ENCODE results near the gene SUMF1. TPM values are rescaled to one million over a fixed set of nuclear protein-coding genes. Genes with fewer than 3 reads are reported as not detected.

SUMF1 gene
- total and polyA plus RNA-seq, 12 donors = 8.0 to 109 (median 39.0) TPM

DNA sequence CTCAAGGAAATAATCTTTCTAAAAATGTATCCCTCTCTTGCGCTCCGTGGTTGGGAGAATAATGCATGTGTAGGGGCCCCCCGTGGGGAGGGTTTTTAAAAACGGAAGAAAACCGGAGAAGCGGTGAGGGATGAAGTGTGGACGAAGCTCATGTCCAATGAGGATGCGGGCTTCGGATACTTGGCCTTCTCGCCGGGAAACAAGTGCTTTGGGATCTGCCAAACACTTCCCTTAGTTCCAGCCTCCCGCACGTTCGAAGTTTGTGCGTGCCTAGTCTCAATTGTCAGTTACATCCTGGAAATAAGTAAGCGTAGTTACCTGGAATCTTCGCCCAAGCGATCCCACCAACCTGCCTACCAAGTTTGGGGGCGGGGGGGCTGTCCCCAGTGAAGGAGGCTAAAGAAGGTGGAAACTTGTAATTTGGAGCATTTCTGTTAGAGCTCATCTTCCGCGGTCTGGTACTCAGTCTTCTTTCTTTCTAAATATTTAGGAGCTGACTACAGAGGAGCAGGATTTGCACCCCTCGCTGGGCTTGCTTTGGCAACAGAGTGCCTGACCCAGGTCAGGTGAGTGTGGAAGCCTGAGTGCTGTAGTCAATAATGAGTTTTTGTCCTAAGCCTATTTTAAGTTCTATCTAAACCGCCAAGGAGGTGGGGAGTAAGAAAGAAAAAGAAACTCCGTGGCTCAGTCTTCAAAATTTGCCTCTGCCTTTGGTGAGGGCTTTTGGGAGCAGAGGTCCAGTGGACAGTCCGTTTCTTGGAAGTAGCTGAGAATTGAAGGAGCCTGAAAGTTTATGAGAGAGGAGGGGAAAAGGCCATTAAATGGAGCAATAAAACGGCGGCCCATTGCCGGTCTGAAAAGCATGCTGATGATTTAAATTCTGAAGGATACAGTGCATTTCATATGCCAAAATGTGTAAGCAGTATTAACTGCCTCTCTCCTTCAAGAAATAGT lies 27.1 kb upstream of the SUMF1 start:
- DNase-seq = peak in 5 of 7 donors; percentile 43 to 70 (median 52)
- intact Hi-C loops (cut with DNase I) = loop anchor here (10.0 kb wide), 2 partner anchors 81 to 141 kb away; no protein-coding TSS in a partner anchor
- WGBS, 4 donors = 2 to 3% (median 2%) methylated on average over 28 of the region's 28 CpGs

DNA sequence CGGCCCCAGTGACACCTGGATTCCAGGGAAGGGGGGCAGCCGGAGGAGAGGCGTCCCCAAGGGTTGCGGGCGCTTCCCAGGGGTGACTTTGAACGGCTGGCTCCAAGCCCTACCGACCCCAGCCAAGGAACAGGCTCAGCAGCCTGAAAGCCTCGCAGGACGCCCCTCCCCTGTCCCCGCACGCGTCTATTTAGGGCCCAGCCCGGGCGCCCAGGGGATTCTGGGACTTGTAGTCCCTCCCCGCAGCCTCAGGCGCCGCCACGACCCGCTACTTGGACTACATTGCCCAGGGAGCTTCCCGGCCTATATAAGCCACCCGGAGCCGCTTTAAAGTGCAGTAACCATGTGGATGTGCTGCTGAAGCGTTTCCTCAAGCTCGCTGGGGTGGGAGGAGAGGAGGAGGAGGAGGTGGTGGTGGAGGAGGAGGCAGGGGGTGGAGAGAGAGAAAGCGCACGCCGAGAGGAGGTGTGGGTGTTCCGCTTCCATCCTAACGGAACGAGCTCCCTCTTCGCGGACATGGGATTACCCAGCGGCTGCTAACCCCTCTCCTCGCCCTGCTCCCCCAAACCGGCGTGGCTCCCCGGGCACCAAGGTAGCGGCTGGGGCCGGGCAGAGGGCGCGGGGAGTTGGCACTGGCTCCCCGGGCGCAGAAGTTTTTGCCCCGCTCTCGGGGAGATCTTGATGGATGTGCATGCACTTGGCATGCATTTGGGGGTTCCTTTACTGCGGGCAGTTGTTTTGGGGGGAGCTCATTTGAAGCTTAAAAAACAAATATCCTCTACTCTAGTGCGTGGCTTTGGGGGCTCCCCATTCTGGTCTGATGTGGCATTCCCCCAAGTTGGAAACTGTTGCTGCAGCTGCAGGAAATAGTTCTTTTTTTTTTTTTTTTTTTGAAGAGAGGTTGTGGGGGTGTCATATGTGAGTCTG lies 26.2 kb upstream of the SUMF1 start, which contains the start of gene ITPR1:
ITPR1 (plus strand) TSS at position 335 of the 927 bp plus-strand sequence. CDS start 23,144 bp downstream, outside the sequence.
- peak; percentile 98 to 100 (median 99) for DNase-seq
- Histone ChIP-seq H3K27ac (peak within 1 kb of the TSS; percentile 64 to 90 (median 83)), H3K9me3 (replicated peaks in 1 of 3) (no peaks in the 10 kb centered on the region), H3K36me3 (replicated peaks in 1 of 2) (no peaks in the 10 kb centered on the region), H3K27me3 (no peaks in the 10 kb centered on the region), H3K4me1 (replicated peaks in 1 of 2) (peaks cover 8 to 48% of the 10 kb centered on the region in 2 donors), H3K4me3 (peak within 1 kb of the TSS; percentile 56 to 81 (median 73))
- TF ChIP-seq CTCF (IDR thresholded peaks at IDR 0.05) (no peak), POLR2A (IDR thresholded peaks at IDR 0.05) (peak; percentile 99 to 100)
- intact Hi-C loops (cut with DNase I) = loop anchor here (10.0 kb wide), 2 partner anchors 82 to 142 kb away; no protein-coding TSS in a partner anchor
- 0% methylated on average over 11 to 47 of the region's 47 CpGs for WGBS, 4 donors

More for the DNA sequence above, 27.1 kb upstream of the SUMF1 start:
- no peak for TF ChIP-seq CTCF (IDR thresholded peaks at IDR 0.05)
- peak overlapping the region in 3 of 4 donors; percentile 3 to 81 (median 77) for H3K4me3 ChIP-seq
- no peaks in the 10 kb centered on the region for H3K36me3 ChIP-seq (replicated peaks in 1 of 2)
- H3K4me1 ChIP-seq (replicated peaks in 1 of 2) = peaks cover 8 to 48% of the 10 kb centered on the region in 2 donors
- H3K27ac ChIP-seq = peak overlapping the region in 4 of 5 donors; percentile 7 to 56 (median 42)
- no peaks in the 10 kb centered on the region for H3K27me3 ChIP-seq
- H3K9me3 ChIP-seq (replicated peaks in 1 of 3) = no peaks in the 10 kb centered on the region

GRCh38 chr3:4492208-4493013 lies 25.3 kb upstream of the SUMF1 start:
- Histone ChIP-seq H3K4me3 (peak overlapping the region; percentile 56 to 81 (median 73)), H3K27ac (peak overlapping the region; percentile 64 to 90 (median 83)), H3K36me3 (replicated peaks in 1 of 2) (no peaks in the 10 kb centered on the region), H3K4me1 (replicated peaks in 1 of 2) (peaks cover 8 to 48% of the 10 kb centered on the region in 2 donors), H3K27me3 (no peaks in the 10 kb centered on the region), H3K9me3 (replicated peaks in 1 of 3) (no peaks in the 10 kb centered on the region)
- no peak for TF ChIP-seq CTCF (IDR thresholded peaks at IDR 0.05)
- TF ChIP-seq POLR2A (IDR thresholded peaks at IDR 0.05) = peak; percentile 37 to 60
- WGBS, 4 donors = 0 to 1% (median 1%) methylated on average over 15 to 43 of the region's 43 CpGs
- DNase-seq = peak; percentile 60 to 83 (median 70)
- intact Hi-C loops (cut with DNase I) = loop anchor here (10.0 kb wide), 2 partner anchors 82 to 142 kb away; no protein-coding TSS in a partner anchor

Data from adrenal gland (tissue), 12 donors.